Measurements from ENCODE around the gene MAP3K3.

MAP3K3 gene

GRCh38 chr17:63694950-63695773 is 72.9 kb downstream of the MAP3K3 start:
- no peaks in the 10 kb centered on the region for H3K9me3 ChIP-seq (ENCODE audit: insufficient read depth, low read length)
- H3K4me2 ChIP-seq (ENCODE audit: low read depth, low read length, poor library complexity, severe bottlenecking), result no peak overlapping the region
- peak overlapping the region; percentile 98 for H3K27ac ChIP-seq (ENCODE audit: low read depth, low read length)
- H4K20me1 ChIP-seq (ENCODE audit: low read depth, low read length), result no peaks in the 10 kb centered on the region
- no peaks in the 10 kb centered on the region for H3K27me3 ChIP-seq (ENCODE audit: low read length)
- TF ChIP-seq CTCF (IDR thresholded peaks at IDR 0.05; ENCODE audit: insufficient read depth, low read length, poor library complexity, severe bottlenecking), result no peak
- TF ChIP-seq EZH2phosphoT487 (conservative IDR thresholded peaks at IDR 0.05; ENCODE audit: low read length), result no peak
- H3K9me2 ChIP-seq (replicated peaks; ENCODE audit: insufficient read depth, low read length), result no peaks in the 10 kb centered on the region
- peaks cover 12% of the 10 kb centered on the region for H3K79me2 ChIP-seq (ENCODE audit: insufficient read depth, low read length)
- peaks cover 30% of the 10 kb centered on the region for H3F3A ChIP-seq (ENCODE audit: insufficient read depth)
- no peak overlapping the region for H3K9ac ChIP-seq (ENCODE audit: low read length)
- no peak overlapping the region for H2AFZ ChIP-seq (ENCODE audit: low read depth, low read length, severe bottlenecking)
- H3K4me3 ChIP-seq (ENCODE audit: insufficient read depth, low read length, poor library complexity, severe bottlenecking), result no peak overlapping the region
- H3K36me3 ChIP-seq (ENCODE audit: low read length), result no peaks in the 10 kb centered on the region; the same call in 1 of the 2 replicates

DNA sequence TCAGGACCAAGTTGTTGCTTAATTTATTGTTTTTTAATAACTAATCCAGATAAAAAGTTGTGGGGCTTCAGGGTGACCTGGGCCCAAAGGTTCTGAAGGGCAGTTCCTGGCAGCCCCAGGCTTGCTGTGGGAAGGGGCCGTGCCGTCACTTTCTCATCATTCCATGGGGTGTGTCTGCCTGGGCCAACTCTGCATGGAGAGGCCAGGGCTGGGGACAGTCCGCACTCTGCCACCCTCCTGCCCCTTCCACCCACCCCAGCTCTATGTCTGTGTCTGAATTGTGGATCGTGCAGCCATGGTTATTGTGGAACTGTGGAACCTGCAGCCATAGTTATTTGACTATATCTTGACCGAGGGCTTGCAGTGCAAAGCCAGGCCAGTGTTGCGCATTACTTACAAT is 73.7 kb downstream of the MAP3K3 start:
- Histone ChIP-seq H3F3A (ENCODE audit: insufficient read depth) (peaks cover 32% of the 10 kb centered on the region), H3K79me2 (ENCODE audit: insufficient read depth, low read length) (peaks cover 12% of the 10 kb centered on the region), H3K4me3 (ENCODE audit: insufficient read depth, low read length, poor library complexity, severe bottlenecking) (no peak overlapping the region), H2AFZ (ENCODE audit: low read depth, low read length, severe bottlenecking) (no peak overlapping the region), H3K36me3 (ENCODE audit: low read length) (no peaks in the 10 kb centered on the region; the same call in 1 of the 2 replicates), H3K9ac (ENCODE audit: low read length) (no peak overlapping the region), H3K9me2 (replicated peaks; ENCODE audit: insufficient read depth, low read length) (no peaks in the 10 kb centered on the region), H4K20me1 (ENCODE audit: low read depth, low read length) (no peaks in the 10 kb centered on the region), H3K9me3 (ENCODE audit: insufficient read depth, low read length) (no peaks in the 10 kb centered on the region), H3K27ac (ENCODE audit: low read depth, low read length) (peak overlapping the region; percentile 98), H3K27me3 (ENCODE audit: low read length) (no peaks in the 10 kb centered on the region), H3K4me2 (ENCODE audit: low read depth, low read length, poor library complexity, severe bottlenecking) (no peak overlapping the region)
- no peak for TF ChIP-seq CTCF (IDR thresholded peaks at IDR 0.05; ENCODE audit: insufficient read depth, low read length, poor library complexity, severe bottlenecking)
- no peak for TF ChIP-seq EZH2phosphoT487 (conservative IDR thresholded peaks at IDR 0.05; ENCODE audit: low read length)

- Histone ChIP-seq H3K9ac (ENCODE audit: low read length) (peak overlapping the region; percentile 99), H3K9me3 (ENCODE audit: insufficient read depth, low read length) (no peaks in the 10 kb centered on the region), H4K20me1 (ENCODE audit: low read depth, low read length) (no peaks in the 10 kb centered on the region), H3F3A (ENCODE audit: insufficient read depth) (peaks cover 38% of the 10 kb centered on the region), H3K36me3 (ENCODE audit: low read length) (no peaks in the 10 kb centered on the region; the same call in 1 of the 2 replicates), H3K4me2 (ENCODE audit: low read depth, low read length, poor library complexity, severe bottlenecking) (peak overlapping the region; percentile 93), H3K79me2 (ENCODE audit: insufficient read depth, low read length) (peaks cover 12% of the 10 kb centered on the region), H3K27me3 (ENCODE audit: low read length) (no peaks in the 10 kb centered on the region), H3K4me3 (ENCODE audit: insufficient read depth, low read length, poor library complexity, severe bottlenecking) (no peak overlapping the region), H2AFZ (ENCODE audit: low read depth, low read length, severe bottlenecking) (no peak overlapping the region), H3K9me2 (replicated peaks; ENCODE audit: insufficient read depth, low read length) (no peaks in the 10 kb centered on the region), H3K27ac (ENCODE audit: low read depth, low read length) (peak overlapping the region; percentile 98)
- TF ChIP-seq EZH2phosphoT487 (conservative IDR thresholded peaks at IDR 0.05; ENCODE audit: low read length), result no peak
- TF ChIP-seq CTCF (IDR thresholded peaks at IDR 0.05; ENCODE audit: insufficient read depth, low read length, poor library complexity, severe bottlenecking), result peak; percentile 29
These were observed 74.3 kb downstream of the MAP3K3 start for GRCh38 chr17:63696381-63696961.
